Embryonic facial prominence (tissue), 1 donor: ENCODE results near the gene IRX5.

ENCODE experiments used
- DNase-seq: peaks from one replicate; pipeline ENCODE4 v3.0.0-alpha.2; 2016; ENCODE audit errors: extremely low spot score

Gene IRX5

DNA sequence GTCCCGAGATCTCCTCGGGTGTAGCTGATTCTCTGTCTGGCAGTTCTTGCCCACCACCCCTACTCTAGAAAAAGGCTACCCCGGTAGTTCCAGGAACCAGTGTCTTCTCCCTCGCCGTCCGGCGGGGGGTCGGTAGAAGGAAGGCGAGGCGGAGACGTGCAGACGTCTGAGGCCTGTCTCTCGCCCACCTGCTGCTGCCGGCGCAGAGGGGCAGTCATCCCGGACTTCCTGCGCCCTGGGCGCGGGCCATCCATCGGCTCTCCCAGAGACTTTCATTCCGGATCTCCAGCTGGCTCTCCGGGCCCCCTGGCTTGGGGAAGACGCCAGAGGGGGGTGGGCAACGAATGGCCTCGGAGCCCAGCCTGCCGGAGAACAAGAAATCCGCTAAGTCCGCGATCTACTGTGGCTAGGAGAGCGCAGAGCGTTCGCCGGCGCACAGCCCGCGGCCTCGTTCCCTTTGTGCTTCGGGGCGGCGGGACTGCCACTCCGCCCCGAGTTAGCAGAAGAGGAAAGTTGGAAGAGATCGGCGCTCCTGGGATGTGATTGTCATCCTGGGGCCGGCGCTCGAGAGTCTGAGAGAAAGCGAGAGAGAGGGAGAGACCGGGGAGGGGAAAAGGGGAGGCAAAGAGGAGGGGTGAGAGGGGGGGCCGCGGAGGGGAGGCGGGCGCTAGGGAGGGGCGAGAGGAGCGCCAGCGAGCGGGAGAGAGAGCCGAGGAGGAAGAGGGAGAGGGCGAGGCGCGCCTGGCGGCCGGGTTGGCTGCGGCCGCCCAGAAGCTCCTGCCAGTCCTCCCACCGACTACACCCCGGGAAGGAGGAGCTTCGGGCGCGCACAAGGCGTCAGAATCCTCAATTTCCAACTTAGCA is at the start of gene IRX5:
Gene IRX5, plus strand, starts transcription at position 861 of the 864 bp plus-strand sequence. CDS start 334 bp downstream, outside the sequence.
- DNase-seq, result peak; percentile 98

DNA sequence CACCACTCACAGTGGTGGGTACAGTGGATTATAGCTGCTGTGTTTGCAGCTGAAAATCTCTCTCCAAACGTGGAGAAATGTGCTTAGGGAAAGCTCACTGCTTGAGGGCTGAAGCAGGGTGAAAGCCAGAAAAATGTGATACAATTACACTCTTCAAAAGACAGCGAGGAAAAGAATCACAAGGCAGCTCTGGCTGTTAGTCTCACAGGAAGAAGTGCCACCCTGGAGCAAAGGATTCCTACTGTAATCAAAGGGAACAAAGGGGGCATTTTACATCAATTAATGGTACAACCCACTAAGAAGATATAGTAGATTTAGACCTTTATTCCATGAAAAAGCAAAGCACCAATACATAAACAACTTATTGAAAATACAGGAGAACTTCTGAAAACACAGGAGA is 48.1 kb upstream of the IRX5 start:
- DNase-seq, result no peak

GRCh38 chr16:54883358-54883757 is 47.3 kb upstream of the IRX5 start:
- no peak for DNase-seq

- DNase-seq, result no peak
Measured at GRCh38 chr16:54886078-54886477, 44.6 kb upstream of the IRX5 start.

DNA sequence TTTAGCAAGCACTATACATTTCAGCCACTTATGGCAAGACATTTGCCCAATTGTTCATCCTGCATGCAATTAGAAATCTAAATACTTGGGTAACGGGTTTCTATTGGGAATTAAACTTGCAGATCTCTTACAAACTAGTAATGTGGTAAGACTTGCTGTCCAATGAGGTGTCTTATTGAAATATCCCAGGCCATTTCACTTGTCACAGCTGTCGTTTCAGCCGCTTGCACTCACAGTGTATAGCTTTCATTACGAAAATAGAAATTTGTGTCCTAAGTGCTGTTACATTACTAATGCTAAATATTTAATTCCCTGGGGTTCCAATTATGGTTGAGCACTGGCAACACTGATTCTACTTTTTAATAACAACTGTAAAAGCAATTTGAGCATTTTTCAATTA is 40.3 kb upstream of the IRX5 start:
- no peak for DNase-seq

DNA sequence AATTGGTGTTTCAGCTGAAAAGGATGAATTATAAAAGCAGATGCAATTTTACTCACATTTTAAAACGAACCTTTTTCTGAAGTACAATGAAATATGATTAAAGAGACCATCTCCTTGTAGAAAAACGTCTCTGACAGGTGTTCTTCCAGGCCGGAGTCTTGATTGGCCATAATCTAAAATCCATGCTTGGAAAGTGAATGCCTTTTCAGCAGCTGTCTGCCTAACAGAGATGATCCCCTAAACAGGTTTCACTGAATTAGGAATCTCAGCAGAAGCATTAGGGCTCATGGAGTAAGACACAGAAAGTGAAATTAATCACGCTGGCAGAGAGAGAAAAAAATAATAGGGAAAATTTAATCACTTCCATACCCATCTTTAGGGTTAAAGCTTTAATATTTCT is 39.3 kb upstream of the IRX5 start:
- no peak for DNase-seq

DNA sequence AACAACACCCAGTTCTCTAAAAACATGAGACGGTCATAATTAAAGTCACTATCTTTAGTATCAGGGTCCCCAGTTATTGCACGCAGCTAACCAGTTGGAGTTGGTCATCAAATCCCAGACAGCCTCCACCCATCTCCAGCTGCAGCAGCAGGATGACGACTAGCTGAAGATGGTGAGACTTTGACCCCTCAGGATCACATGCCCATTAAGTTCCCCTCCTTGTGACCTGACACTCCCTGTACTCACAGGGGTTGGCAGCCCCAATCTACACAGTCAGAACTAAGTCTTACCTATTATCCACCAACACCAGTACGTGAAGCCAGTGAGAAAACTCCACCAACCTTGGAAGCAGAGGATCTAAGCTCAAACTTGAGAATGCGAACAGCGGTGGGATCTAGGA is 37.7 kb upstream of the IRX5 start:
- no peak for DNase-seq

DNA sequence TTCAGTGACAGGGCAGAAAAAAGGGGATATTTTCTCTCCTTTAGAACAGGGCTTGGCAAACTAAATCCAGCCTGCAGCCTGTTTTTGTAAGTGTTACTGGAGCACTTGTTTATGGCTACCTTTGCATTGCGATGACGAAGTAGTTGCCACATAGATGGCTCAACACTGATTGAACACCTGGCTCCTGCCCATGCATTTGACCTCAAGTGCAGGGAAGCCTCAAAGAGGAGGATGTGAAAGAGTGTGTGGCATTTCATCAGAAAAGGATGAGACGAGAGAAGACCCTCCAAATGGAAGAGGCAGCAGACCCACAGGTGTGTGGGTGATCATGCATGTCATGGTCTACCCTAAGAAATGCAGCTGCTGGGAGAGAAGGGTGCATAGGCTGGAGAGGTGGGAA is 32.7 kb upstream of the IRX5 start:
- DNase-seq, result no peak

GRCh38 chr16:54901606-54902005 is 29.1 kb upstream of the IRX5 start:
- no peak for DNase-seq

GRCh38 chr16:54903047-54903446 is 27.6 kb upstream of the IRX5 start:
- no peak for DNase-seq

- no peak for DNase-seq
Measured at GRCh38 chr16:54911079-54911478, 19.6 kb upstream of the IRX5 start.

DNA sequence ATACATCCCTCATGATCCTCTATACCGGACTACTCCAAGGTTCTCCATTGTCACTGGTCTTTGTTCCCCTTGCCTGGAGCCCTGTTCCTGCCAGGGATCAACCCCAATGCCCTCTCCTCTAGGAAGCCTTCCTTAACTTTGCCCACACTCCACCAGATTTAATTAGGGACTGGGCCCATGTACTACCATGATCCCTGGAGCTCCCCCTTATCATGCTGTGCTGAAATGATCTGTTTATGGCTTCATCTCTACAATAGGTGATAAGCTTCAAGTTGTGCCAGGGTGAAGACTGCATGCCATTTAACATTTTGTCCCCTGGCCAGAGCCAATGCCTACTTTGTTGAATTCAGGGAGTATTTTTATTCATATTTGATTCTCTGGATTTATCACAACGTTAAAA is 17.9 kb upstream of the IRX5 start:
- DNase-seq, result no peak

DNA sequence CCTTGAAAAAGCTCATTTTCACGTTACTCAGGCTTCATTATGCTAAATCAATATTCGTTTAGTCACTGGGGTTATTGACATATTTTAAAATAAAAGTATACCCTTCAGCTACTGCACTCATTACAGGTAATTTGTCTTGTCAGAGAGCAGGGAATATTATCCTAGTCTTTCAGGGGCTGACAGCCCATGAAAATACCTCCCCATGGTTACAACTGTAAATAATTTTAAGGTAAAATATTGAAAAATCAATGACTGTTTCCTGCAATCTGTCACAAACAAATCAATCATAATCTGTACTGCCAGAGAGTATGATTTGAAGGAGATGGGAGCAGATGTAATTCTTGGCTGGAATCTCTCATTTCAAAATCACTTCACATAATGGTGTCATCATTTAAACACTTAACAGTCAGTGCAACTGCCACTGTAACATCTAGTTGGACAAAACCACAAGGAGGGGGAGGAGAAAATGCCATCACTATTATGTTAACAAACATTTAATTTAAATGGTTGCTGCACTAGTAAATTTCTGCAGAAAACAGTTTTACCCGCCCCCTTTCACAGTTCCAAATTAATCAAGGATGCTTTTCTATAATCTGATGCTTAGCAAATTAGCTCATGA is 9.3 kb upstream of the IRX5 start:
- DNase-seq, result no peak

- DNase-seq, result no peak
Measured at GRCh38 chr16:54923055-54923473, 7.6 kb upstream of the IRX5 start.

GRCh38 chr16:54923988-54924387 is 6.7 kb upstream of the IRX5 start:
- DNase-seq, result no peak

DNA sequence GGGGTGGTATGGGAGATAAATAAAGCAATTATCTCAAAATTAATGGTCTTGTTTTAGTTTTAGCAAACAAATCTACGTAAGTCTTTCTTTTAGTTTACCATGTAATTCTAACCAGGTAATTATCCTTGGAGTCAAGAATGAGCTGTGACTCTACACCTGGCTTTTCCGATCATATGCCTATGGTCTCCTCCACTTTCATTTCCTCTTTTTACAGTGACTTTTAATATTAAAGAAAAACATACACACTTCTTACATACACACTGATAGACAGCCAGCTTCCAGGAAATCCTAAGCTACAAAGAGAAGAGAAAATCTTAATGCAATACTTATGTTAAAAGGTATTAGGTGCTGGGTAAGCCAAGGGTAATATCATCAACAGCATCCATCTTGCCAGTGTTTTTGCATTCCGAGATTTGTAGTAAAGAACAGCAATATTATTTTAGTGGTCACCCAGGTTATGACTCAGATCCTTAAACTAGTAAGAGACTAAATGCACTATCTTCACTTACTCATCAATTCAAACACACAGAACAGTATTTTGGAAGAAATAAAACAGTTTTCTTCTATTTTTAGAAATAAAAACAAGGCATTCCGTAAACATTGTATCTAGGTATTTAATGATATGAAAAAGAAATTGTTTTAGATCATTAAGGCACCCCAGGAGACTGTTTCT is 4.4 kb upstream of the IRX5 start:
- no peak for DNase-seq

- DNase-seq, result no peak
Measured at GRCh38 chr16:54927125-54928015, 3.3 kb upstream of the IRX5 start.

DNA sequence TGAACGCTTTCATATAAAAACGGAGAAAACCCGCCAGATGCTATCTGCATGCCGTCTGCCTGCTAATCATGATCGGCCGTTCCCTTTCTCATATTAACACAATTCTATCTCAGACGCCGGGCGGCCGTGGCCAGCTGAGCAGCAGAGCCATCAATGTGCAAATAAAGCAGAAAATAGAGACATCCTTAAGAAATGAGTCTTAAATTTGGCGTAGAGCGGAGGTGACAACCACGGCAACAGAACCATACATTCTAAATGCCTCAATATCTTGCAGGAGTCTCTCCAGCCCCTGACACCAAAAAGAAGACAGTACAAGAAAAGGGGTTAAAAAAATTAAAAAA is 2.7 kb upstream of the IRX5 start:
- no peak for DNase-seq

DNA sequence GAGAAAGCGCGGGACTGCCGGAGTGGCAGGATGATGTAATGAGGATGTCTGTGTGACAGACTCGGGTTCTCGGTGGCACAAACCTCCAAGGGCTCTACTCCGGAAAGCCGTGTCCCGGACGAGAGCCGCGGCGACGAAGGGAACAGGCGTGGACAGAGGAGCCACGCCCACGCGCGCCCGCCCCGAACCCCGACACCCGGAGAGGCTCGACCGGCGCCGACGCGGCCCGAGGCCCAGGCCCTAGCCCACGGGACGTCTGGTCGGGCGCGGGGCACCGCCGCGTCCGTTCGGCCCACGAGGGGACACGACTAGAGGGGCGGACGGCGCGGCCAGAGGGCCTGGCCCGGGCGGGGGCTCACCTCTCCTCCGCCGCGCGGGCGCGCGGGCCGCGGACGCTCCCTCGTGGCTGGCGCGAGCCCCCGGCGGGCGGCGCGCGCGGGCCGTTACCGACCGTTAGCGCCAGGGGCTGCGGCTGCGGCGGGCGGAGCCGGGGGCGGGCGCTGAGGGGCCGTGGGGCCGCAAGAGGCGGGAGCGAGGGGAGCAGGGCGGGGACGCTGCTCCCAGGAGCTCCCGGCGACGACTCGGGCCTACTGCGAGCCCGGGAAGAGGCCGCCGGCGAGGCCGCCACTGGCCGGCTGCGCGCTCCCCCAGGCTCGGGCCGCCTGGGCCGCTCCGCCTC is 2.1 kb upstream of the IRX5 start:
- no peak for DNase-seq

DNA sequence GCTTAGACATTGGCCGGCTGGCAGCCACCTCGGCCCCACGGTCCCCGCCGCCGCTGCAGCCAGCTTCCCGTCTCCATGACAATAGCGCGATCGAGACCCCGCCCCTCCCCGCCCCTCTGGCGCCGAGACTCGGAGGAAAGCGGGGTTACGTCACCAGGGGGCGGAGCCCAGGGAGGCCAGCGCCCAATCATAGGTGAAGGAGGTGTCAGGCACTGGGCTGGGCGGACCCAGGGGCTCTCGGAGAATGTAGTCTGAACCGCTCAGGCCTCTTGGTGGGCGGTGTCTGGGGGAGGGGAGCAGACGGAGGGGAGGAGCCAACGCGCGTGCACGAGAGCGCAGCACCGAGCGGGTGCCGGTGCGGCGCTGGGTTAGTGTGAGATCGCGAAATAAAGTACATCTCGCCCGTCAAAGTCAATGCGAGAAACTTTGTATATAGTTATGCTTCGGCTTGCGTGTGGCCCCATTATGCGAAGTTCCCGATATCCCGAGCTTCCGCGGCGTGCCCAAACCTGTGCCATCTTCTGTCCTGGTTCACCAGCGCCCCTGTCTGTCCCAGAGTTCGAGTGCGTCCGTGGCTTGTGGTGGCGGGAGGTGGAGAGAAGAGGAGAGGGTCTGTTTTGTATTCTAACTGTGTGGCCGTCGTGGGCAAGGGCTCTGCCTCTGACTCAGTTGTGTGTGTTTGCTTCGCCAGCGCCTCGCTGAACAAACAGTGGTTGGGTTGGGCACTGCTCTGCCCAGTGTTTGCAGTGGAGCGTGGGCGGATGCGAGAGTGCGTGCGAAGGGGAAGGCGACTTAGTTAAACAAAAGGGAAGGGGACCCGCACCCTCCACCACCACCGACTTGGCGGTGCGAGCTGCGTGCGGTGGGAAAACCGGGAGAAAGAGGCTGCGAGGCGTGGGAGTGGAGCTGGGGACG is 1.3 kb upstream of the IRX5 start:
- DNase-seq, result peak; percentile 98

GRCh38 chr16:54930869-54931119 is 129 bp downstream of the IRX5 start:
- no peak for DNase-seq
